PC-3 (cell line): ENCODE data around the gene EMCN. TPM values are rescaled to one million over a fixed set of nuclear protein-coding genes. Genes with fewer than 3 reads are reported as not detected.
A peak's percentile ranks its signal among the peaks of the same experiment; 100 is the strongest.

Experiments used
- ATAC-seq: fragments of 200-7000 bp; cut with Tn5 transposase; 2 replicates; pipeline ENCODE4 v1.9.1; 2020; ENCODE audit warnings: mild to moderate bottlenecking, moderate library complexity
- BruUV-seq: library from RNA; stranded (reverse); fragments of 400-500 nt; replicated peaks from 2 replicates; lab custom pipeline; 2021; lab: Mats Ljungman, UMichigan
- CTCF ChIA-PET: fragments of 300-600 bp; sonication (Branson Sonifier 250); formaldehyde crosslinking; loops from one replicate; lab custom pipeline; 2022; ENCODE audit warnings: antibody characterized with exemption; lab: Charles Lee
- POLR2A ChIA-PET: fragments of 300-600 bp; sonication (Branson Sonifier 250); formaldehyde crosslinking; loops from one replicate; lab custom pipeline; 2022; ENCODE audit warnings: antibody characterized with exemption; ENCODE audit not compliant: unreplicated experiment; lab: Charles Lee
- DNase-seq: peaks from one replicate; pipeline ENCODE4 v3.0.0-alpha.2; 2015
- H2AFZ ChIP-seq: fragments of 300-600 bp; sonication (generic); 2 replicates; pipeline ENCODE4 v1.6.0; 2016; ENCODE audit warnings: antibody characterized with exemption, low read length
- H3F3A ChIP-seq: fragments of 300-600 bp; sonication (generic); one replicate; pipeline ENCODE4 v1.6.0; 2017; ENCODE audit warnings: antibody characterized with exemption, low read length, control low read depth, mild to moderate bottlenecking; ENCODE audit not compliant: unreplicated experiment
- H3K27ac ChIP-seq: fragments of 300-600 bp; sonication (generic); 2 replicates; pipeline ENCODE4 v1.5.1; 2016; ENCODE audit warnings: mild to moderate bottlenecking, low read length
- H3K27me3 ChIP-seq: fragments of 300-600 bp; sonication (generic); 2 replicates; pipeline ENCODE4 v1.6.1; 2016; ENCODE audit warnings: low read length, mixed read lengths
- H3K36me3 ChIP-seq: fragments of 300-600 bp; sonication (generic); 2 replicates; pipeline ENCODE4 v1.6.1; 2016; ENCODE audit warnings: low read depth, mixed run types, low read length, mixed read lengths
- H3K4me1 ChIP-seq: fragments of 300-600 bp; sonication (generic); 2 replicates; pipeline ENCODE4 v1.5.1; 2016; ENCODE audit warnings: low read length; ENCODE audit not compliant: insufficient read depth
- H3K4me2 ChIP-seq: fragments of 300-600 bp; sonication (generic); 2 replicates; pipeline ENCODE4 v1.6.0; 2016; ENCODE audit warnings: low read length
- H3K4me3 ChIP-seq: fragments of 300-600 bp; sonication (generic); 2 replicates; pipeline ENCODE4 v1.5.1; 2016; ENCODE audit warnings: mild to moderate bottlenecking, low read length, mixed read lengths
- H3K79me2 ChIP-seq: fragments of 300-600 bp; sonication (generic); 2 replicates; pipeline ENCODE4 v1.6.1; 2017; ENCODE audit warnings: low read length, mixed read lengths
- H3K9ac ChIP-seq: fragments of 300-600 bp; sonication (generic); 2 replicates; pipeline ENCODE4 v1.6.0; 2016; ENCODE audit warnings: mild to moderate bottlenecking, low read length
- H3K9me2 ChIP-seq: fragments of 300-600 bp; sonication (generic); replicated peaks from 2 replicates; pipeline ENCODE4 v1.6.1; 2016; ENCODE audit warnings: mixed run types, low read length, mixed read lengths
- H3K9me3 ChIP-seq: fragments of 300-600 bp; sonication (generic); 2 replicates; pipeline ENCODE4 v1.6.1; 2016; ENCODE audit warnings: low read length, mixed read lengths
- H4K20me1 ChIP-seq: fragments of 300-600 bp; sonication (generic); 2 replicates; pipeline ENCODE4 v1.6.1; 2016; ENCODE audit warnings: low read length, mixed read lengths
- EZH2 ChIP-seq: fragments of 300-600 bp; sonication (generic); IDR thresholded peaks from one replicate; pipeline ENCODE4 v1.6.1; 2017; ENCODE audit warnings: antibody characterized with exemption, mild to moderate bottlenecking, low read length; ENCODE audit not compliant: unreplicated experiment
- EZH2phosphoT487 ChIP-seq: fragments of 300-600 bp; sonication (generic); IDR thresholded peaks from 2 replicates; pipeline ENCODE4 v1.6.1; 2018; ENCODE audit warnings: mild to moderate bottlenecking, antibody characterized with exemption, low read length, borderline replicate concordance
- intact Hi-C: fragments of 100-400 bp; cut with micrococcal nuclease; formaldehyde crosslinking; loops from 2 replicates; pipeline ENCODE4 v1.9.0; 2023
- total RNA-seq: library from RNA; depleted of rRNA; stranded (reverse); fragments of >200 nt; gene quantifications from 2 replicates; pipeline ENCODE4 v1.2.3, GENCODE V29; 2014
- TF ChIP-seq, protein P1 (sequence below): fragments of 300-600 bp; sonication (generic); conservative IDR thresholded peaks from 2 replicates; pipeline ENCODE4 v1.5.1; 2017; ENCODE audit warnings: antibody characterized with exemption, low read depth, mild to moderate bottlenecking, low read length

EMCN gene
- total RNA-seq, 1 experiment from 2014 or later: not detected

DNA sequence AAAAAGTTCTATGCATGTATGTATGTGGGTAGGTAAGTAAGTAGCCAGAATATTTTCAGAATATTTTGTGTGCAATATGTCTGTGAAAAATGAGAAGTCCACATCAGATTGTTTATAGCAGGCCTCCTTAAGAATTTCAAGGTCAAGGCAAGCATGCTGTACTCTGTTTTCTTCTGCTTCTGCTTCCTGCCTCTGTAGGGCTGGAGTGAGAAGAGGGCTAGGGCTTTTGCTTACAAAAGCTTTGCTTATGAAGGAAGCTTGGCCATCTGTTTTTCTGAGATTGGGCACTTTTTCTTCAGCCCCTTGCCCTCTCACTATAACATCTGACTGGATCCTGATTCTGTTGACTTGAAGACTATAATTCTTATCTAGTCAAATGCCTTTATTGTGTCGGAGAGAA, 150.4 kb downstream of the EMCN start:
- H3K27me3 ChIP-seq: no peaks in the 10 kb centered on the region
- CTCF ChIA-PET: no interaction called here

DNA sequence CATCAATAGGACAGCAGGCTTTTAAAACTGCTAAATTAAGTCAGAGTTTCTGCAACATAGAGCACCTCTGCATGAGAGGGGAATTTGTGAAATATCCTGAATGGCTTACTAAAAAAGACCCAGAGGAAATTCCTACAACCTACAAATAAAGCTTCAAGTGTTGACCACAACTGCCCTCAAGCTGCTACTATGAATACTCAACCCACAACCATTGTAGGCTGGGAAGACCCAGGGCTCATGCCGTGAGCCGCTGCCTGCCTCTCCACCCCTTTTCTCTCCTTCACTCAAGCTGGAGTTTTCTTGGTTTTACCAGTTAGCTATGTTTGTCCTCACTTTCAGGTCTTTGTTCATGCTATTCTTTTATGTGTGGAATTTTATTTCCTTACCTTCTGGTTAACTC, 151.6 kb downstream of the EMCN start:
- H3K4me2 ChIP-seq: no peak overlapping the region

More for the DNA sequence above, 150.4 kb downstream of the EMCN start:
- BruUV-seq: no TSS peak
- H4K20me1 ChIP-seq: no peaks in the 10 kb centered on the region
- H3K36me3 ChIP-seq: no peaks in the 10 kb centered on the region
- TF ChIP-seq EZH2phosphoT487 (no peak), EZH2 (no peak)
- TF ChIP-seq, protein P1, sequence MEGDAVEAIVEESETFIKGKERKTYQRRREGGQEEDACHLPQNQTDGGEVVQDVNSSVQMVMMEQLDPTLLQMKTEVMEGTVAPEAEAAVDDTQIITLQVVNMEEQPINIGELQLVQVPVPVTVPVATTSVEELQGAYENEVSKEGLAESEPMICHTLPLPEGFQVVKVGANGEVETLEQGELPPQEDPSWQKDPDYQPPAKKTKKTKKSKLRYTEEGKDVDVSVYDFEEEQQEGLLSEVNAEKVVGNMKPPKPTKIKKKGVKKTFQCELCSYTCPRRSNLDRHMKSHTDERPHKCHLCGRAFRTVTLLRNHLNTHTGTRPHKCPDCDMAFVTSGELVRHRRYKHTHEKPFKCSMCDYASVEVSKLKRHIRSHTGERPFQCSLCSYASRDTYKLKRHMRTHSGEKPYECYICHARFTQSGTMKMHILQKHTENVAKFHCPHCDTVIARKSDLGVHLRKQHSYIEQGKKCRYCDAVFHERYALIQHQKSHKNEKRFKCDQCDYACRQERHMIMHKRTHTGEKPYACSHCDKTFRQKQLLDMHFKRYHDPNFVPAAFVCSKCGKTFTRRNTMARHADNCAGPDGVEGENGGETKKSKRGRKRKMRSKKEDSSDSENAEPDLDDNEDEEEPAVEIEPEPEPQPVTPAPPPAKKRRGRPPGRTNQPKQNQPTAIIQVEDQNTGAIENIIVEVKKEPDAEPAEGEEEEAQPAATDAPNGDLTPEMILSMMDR: no peak
- no peak for DNase-seq
- intact Hi-C loops: no loop called here
- no peaks in the 10 kb centered on the region for H3K4me1 ChIP-seq
- no peak for ATAC-seq
- H3K4me3 ChIP-seq: no peak overlapping the region
- H3K9me3 ChIP-seq: no peaks in the 10 kb centered on the region
- H3K9me2 ChIP-seq: no peaks in the 10 kb centered on the region
- H2AFZ ChIP-seq: no peak overlapping the region
- no peak overlapping the region for H3K9ac ChIP-seq
- H3F3A ChIP-seq: no peaks in the 10 kb centered on the region
- H3K79me2 ChIP-seq: no peaks in the 10 kb centered on the region
- no peak overlapping the region for H3K27ac ChIP-seq
- POLR2A ChIA-PET: no interaction called here
- no peak overlapping the region for H3K4me2 ChIP-seq

DNA sequence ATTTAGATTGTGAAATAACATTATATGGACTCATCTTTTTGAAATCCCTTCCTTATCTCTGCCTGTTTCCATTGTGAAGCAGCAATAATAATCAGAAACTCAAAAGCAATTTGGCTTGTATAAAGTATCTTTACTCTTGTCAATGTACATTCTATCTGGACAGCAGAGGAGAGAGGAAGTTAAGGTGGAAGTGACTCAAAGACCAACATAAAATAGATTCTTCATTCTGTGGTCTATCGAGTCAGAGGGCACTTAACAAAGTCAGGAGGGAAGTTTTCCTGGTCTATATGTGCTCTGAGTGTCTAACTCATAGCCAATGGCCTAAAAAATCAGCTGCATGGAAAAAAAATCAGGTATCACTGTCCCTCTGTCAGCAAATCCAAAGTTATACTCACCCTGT, 155.5 kb downstream of the EMCN start:
- H3K27ac ChIP-seq: no peak overlapping the region
- no peaks in the 10 kb centered on the region for H3F3A ChIP-seq
- H3K79me2 ChIP-seq: no peaks in the 10 kb centered on the region
- no peaks in the 10 kb centered on the region for H3K27me3 ChIP-seq
- no peak overlapping the region for H3K4me3 ChIP-seq
- no peaks in the 10 kb centered on the region for H4K20me1 ChIP-seq
- CTCF ChIA-PET: no interaction called here
- H3K9me2 ChIP-seq: no peaks in the 10 kb centered on the region
- H3K4me1 ChIP-seq: no peaks in the 10 kb centered on the region
- ATAC-seq (peak; percentile 35), DNase-seq (peak; percentile 41)
- TF ChIP-seq, protein P1: no peak
- TF ChIP-seq EZH2phosphoT487: no peak
- peaks cover 2% of the 10 kb centered on the region; the same call in 1 of the 2 replicates for H3K9me3 ChIP-seq
- H2AFZ ChIP-seq: no peak overlapping the region
- H3K36me3 ChIP-seq: no peaks in the 10 kb centered on the region
- intact Hi-C loops: no loop called here
- POLR2A ChIA-PET: no interaction called here
- no TSS peak for BruUV-seq
- H3K9ac ChIP-seq: no peak overlapping the region
- H3K4me2 ChIP-seq: no peak overlapping the region

More for the DNA sequence above, 151.6 kb downstream of the EMCN start:
- H3K9me2 ChIP-seq: no peaks in the 10 kb centered on the region
- no peaks in the 10 kb centered on the region for H3K79me2 ChIP-seq
- CTCF ChIA-PET: no interaction called here
- ATAC-seq (no peak), DNase-seq (no peak)
- H2AFZ ChIP-seq: no peak overlapping the region
- no peak overlapping the region for H3K9ac ChIP-seq
- H3F3A ChIP-seq: no peaks in the 10 kb centered on the region
- H3K36me3 ChIP-seq: no peaks in the 10 kb centered on the region
- intact Hi-C loops: no loop called here
- H3K4me3 ChIP-seq: no peak overlapping the region
- TF ChIP-seq, protein P1: no peak
- no peak for TF ChIP-seq EZH2
- TF ChIP-seq EZH2phosphoT487: no peak
- no peak overlapping the region for H3K27ac ChIP-seq
- H4K20me1 ChIP-seq: no peaks in the 10 kb centered on the region
- H3K4me1 ChIP-seq: no peaks in the 10 kb centered on the region
- no peaks in the 10 kb centered on the region for H3K27me3 ChIP-seq
- POLR2A ChIA-PET: no interaction called here
- no TSS peak for BruUV-seq
- no peaks in the 10 kb centered on the region for H3K9me3 ChIP-seq
